C4-2B (cell line): ENCODE measurements around the gene GRID1.

Experiments
- H3K27ac ChIP-seq: fragments of 450-650 bp; 2 replicates; pipeline ENCODE4 v1.5.1; 2017
- CTCF ChIP-seq: fragments of 450-650 bp; conservative IDR thresholded peaks from 2 replicates; pipeline ENCODE4 v1.5.1; 2017; ENCODE audit warnings: mild to moderate bottlenecking
- ZFX ChIP-seq: fragments of 450-650 bp; IDR thresholded peaks from 2 replicates; pipeline ENCODE4 v1.6.1; 2017

The GRID1 gene

GRCh38 chr10:86087716-86088115, 278.9 kb downstream of the GRID1 start:
- H3K27ac ChIP-seq, result no peak overlapping the region
- TF ChIP-seq CTCF (no peak), ZFX (no peak)

- TF ChIP-seq ZFX, result no peak
- no peak for TF ChIP-seq CTCF
- no peak overlapping the region for H3K27ac ChIP-seq
Measured at GRCh38 chr10:86086418-86086817, 280.2 kb downstream of the GRID1 start.

GRCh38 chr10:86085686-86086085, 280.9 kb downstream of the GRID1 start:
- TF ChIP-seq ZFX (no peak), CTCF (no peak)
- H3K27ac ChIP-seq, result no peak overlapping the region

- H3K27ac ChIP-seq, result no peak overlapping the region
- TF ChIP-seq CTCF (no peak), ZFX (no peak)
Measured at GRCh38 chr10:86085136-86085535, 281.5 kb downstream of the GRID1 start.

GRCh38 chr10:86084585-86084984, 282.0 kb downstream of the GRID1 start:
- H3K27ac ChIP-seq, result no peak overlapping the region
- TF ChIP-seq CTCF (no peak), ZFX (no peak)

- no peak overlapping the region for H3K27ac ChIP-seq
- TF ChIP-seq ZFX (no peak), CTCF (no peak)
Measured at GRCh38 chr10:86083664-86084175, 282.9 kb downstream of the GRID1 start.

- H3K27ac ChIP-seq, result no peak overlapping the region
- TF ChIP-seq CTCF (no peak), ZFX (no peak)
Measured at GRCh38 chr10:86083206-86083605, 283.4 kb downstream of the GRID1 start.
